ENCODE measurements around the gene NGB. TPM values are rescaled to one million over a fixed set of nuclear protein-coding genes. Genes with fewer than 3 reads are reported as not detected.

Gene NGB
- total and polyA plus RNA-seq, 2 of the 8 experiments (the other 6 are each of a cell fraction or from before 2014, with no cell fraction given) = 0.30 to 0.60 TPM

- Histone ChIP-seq H2AK5ac (ENCODE audit: low read depth, low read length) (no peak overlapping the region), H3K9me3 (ENCODE audit: insufficient read depth in 2 of 2, low read depth in 1 of 2, low read length in 1 of 2) (no peaks in the 10 kb centered on the region), H3K23ac (ENCODE audit: insufficient read length) (no peak overlapping the region), H3K4ac (replicated peaks; ENCODE audit: insufficient read length, low read depth, low read length) (no peak overlapping the region), H3K18ac (ENCODE audit: extremely low read depth, low read length) (no peak overlapping the region), H4K5ac (ENCODE audit: insufficient read length, low read depth, low read length) (no peak overlapping the region), H3K4me2 (ENCODE audit: insufficient read depth in 1 of 2, low read depth in 2 of 2, low read length in 2 of 2) (no peak overlapping the region), H3K79me1 (ENCODE audit: low read depth, low read length) (no peaks in the 10 kb centered on the region), H2BK20ac (ENCODE audit: low read length) (no peak overlapping the region), H3K14ac (ENCODE audit: insufficient read length) (no peak overlapping the region), H3K9ac (replicated peaks in 1 of 4; ENCODE audit: extremely low read depth in 1 of 4, low read depth in 3 of 4, low read length in 3 of 4) (no peak overlapping the region), H3K4me3 (ENCODE audit: extremely low read depth in 1 of 4, insufficient read depth in 2 of 4, low read depth in 3 of 4, low read length in 4 of 4) (no peak overlapping the region), H4K91ac (replicated peaks; ENCODE audit: insufficient read length, low read length) (no peak overlapping the region), H2BK12ac (ENCODE audit: low read depth, low read length) (no peak overlapping the region), H2AFZ (ENCODE audit: low read length) (no peak overlapping the region), H3K27me3 (replicated peaks in 1 of 4; ENCODE audit: control insufficient read depth in 3 of 4, extremely low read depth in 1 of 4, insufficient read depth in 3 of 4, low read length in 3 of 4) (no peaks in the 10 kb centered on the region), H2BK15ac (ENCODE audit: low read length) (no peak overlapping the region), H3K56ac (replicated peaks; ENCODE audit: insufficient read length, low read depth, low read length) (no peak overlapping the region), H3K23me2 (ENCODE audit: low read depth, low read length) (no peaks in the 10 kb centered on the region), H3K4me1 (replicated peaks in 1 of 4; ENCODE audit: control insufficient read depth in 3 of 4, insufficient read depth in 4 of 4, low read length in 3 of 4) (no peaks in the 10 kb centered on the region), H3K27ac (ENCODE audit: low read depth, low read length) (no peak overlapping the region), H3K36me3 (ENCODE audit: control insufficient read depth in 2 of 4, insufficient read depth in 4 of 4, low read length in 3 of 4) (peaks cover 10 to 26% (median 21%) of the 10 kb centered on the region in 4 experiments; a peak in 7 of 8 replicates), H2BK120ac (replicated peaks; ENCODE audit: low read depth, low read length) (no peak overlapping the region), H4K8ac (ENCODE audit: extremely low read depth, insufficient read depth, low read length) (no peak overlapping the region), H4K20me1 (replicated peaks in 1 of 2; ENCODE audit: control insufficient read depth in 1 of 2, insufficient read depth in 2 of 2, low read length in 2 of 2) (peaks cover 0 to 1% of the 10 kb centered on the region in 2 experiments), H2BK5ac (ENCODE audit: low read depth, low read length) (no peak overlapping the region), H3K79me2 (ENCODE audit: control insufficient read depth in 1 of 2, insufficient read depth in 2 of 2, low read length in 2 of 2) (no peaks in the 10 kb centered on the region)
- DNase-seq (ENCODE audit: low read depth in 1 of 2, low spot score in 2 of 2) (no peak), FAIRE-seq (no peak)
- CTCF ChIA-PET (ENCODE audit: partially characterized antibody) = interaction anchor here (1.2 to 22.3 kb wide), 6 partner anchors 11 to 135 kb away, joined by 3 to 353 read pairs (median 6); no protein-coding TSS in a partner anchor
- 92% methylated on average over 5 of the region's 5 CpGs; no CpG with 5 or more reads in 1 of the 2 experiments for WGBS, 2 experiments (ENCODE audit: extremely low coverage in 1 of 2, insufficient coverage in 1 of 2, insufficient read length in 1 of 2, insufficient replicate concordance in 2 of 2, low coverage in 1 of 2, low lambda C conversion rate in 2 of 2, missing lambda C conversion rate in 1 of 2)
- POLR2A ChIA-PET (ENCODE audit: partially characterized antibody) = interaction anchor here (0.6 kb wide), 1 partner anchor 404 kb away, joined by 3 read pairs; no protein-coding TSS in a partner anchor
- TF ChIP-seq HDAC2 (IDR thresholded peaks at IDR 0.05; ENCODE audit: borderline replicate concordance in 1 of 2, low read depth in 2 of 2, low read length in 2 of 2) = no peak
- no peak for TF ChIP-seq EP300 (IDR thresholded peaks at IDR 0.05; ENCODE audit: borderline replicate concordance in 1 of 2, low read depth in 2 of 2, low read length in 2 of 2)
- no peak for TF ChIP-seq ASH2L (IDR thresholded peaks at IDR 0.05; ENCODE audit: low read length)
- TF ChIP-seq EGR1 (IDR thresholded peaks at IDR 0.05; ENCODE audit: borderline replicate concordance, low read depth, low read length) = no peak
- no peak for TF ChIP-seq SP1 (IDR thresholded peaks at IDR 0.05; ENCODE audit: low read depth, low read length)
- no peak for TF ChIP-seq TEAD4 (IDR thresholded peaks at IDR 0.05; ENCODE audit: low read depth, low read length)
- TF ChIP-seq CEBPB (IDR thresholded peaks at IDR 0.05; ENCODE audit: low read depth, low read length) = no peak
- no peak for TF ChIP-seq CBX5 (IDR thresholded peaks at IDR 0.05; ENCODE audit: low read depth, low read length)
- no peak for TF ChIP-seq SRF (IDR thresholded peaks at IDR 0.05; ENCODE audit: low read depth, low read length)
- no peak for TF ChIP-seq NRF1 (IDR thresholded peaks at IDR 0.05; ENCODE audit: low read depth, low read length)
- no peak for TF ChIP-seq SIX5 (IDR thresholded peaks at IDR 0.05; ENCODE audit: low read depth, low read length)
- TF ChIP-seq, protein P1, sequence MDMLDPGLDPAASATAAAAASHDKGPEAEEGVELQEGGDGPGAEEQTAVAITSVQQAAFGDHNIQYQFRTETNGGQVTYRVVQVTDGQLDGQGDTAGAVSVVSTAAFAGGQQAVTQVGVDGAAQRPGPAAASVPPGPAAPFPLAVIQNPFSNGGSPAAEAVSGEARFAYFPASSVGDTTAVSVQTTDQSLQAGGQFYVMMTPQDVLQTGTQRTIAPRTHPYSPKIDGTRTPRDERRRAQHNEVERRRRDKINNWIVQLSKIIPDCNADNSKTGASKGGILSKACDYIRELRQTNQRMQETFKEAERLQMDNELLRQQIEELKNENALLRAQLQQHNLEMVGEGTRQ (IDR thresholded peaks at IDR 0.05; ENCODE audit: low read length) = no peak
- TF ChIP-seq, protein P2, sequence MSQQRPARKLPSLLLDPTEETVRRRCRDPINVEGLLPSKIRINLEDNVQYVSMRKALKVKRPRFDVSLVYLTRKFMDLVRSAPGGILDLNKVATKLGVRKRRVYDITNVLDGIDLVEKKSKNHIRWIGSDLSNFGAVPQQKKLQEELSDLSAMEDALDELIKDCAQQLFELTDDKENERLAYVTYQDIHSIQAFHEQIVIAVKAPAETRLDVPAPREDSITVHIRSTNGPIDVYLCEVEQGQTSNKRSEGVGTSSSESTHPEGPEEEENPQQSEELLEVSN (IDR thresholded peaks at IDR 0.05) = no peak
These were observed 15.6 kb upstream of the NGB start for GRCh38 chr14:77286576-77286975.

All from H1 (cell line).